GM23248 (cell line): ENCODE results near the gene OR52W1. TPM values are rescaled to one million over a fixed set of nuclear protein-coding genes. Genes with fewer than 3 reads are reported as not detected.

Source experiments
- DNase-seq: peaks from one replicate; pipeline ENCODE4 v3.0.0-alpha.2; 2015
- H2AFZ ChIP-seq: fragments of 200-600 bp; sonication (generic); 2 replicates; pipeline ENCODE4 v1.6.1; 2016; ENCODE audit warnings: antibody characterized with exemption
- H3F3A ChIP-seq: fragments of 200-600 bp; sonication (generic); 2 replicates; pipeline ENCODE4 v1.6.1; 2016; ENCODE audit warnings: mild to moderate bottlenecking, antibody characterized with exemption, mixed run types; ENCODE audit not compliant: insufficient read depth
- H3K27ac ChIP-seq: fragments of 200-600 bp; sonication (generic); 2 replicates; pipeline ENCODE4 v1.5.1; 2016; ENCODE audit warnings: mild to moderate bottlenecking
- H3K27me3 ChIP-seq: fragments of 200-600 bp; sonication (generic); replicated peaks from 2 replicates; pipeline ENCODE4 v1.6.1; 2016; ENCODE audit warnings: mild to moderate bottlenecking; ENCODE audit not compliant: insufficient read depth
- H3K36me3 ChIP-seq: fragments of 200-600 bp; sonication (generic); 2 replicates; pipeline ENCODE4 v1.6.1; 2016; ENCODE audit warnings: low read depth, mild to moderate bottlenecking
- H3K4me1 ChIP-seq: fragments of 200-600 bp; sonication (generic); 2 replicates; pipeline ENCODE4 v1.6.1; 2016; ENCODE audit warnings: mild to moderate bottlenecking; ENCODE audit not compliant: insufficient read depth
- H3K4me2 ChIP-seq: fragments of 200-600 bp; sonication (generic); one replicate; pipeline ENCODE4 v1.6.1; 2016; ENCODE audit warnings: mild to moderate bottlenecking; ENCODE audit not compliant: unreplicated experiment
- H3K4me3 ChIP-seq: fragments of 200-600 bp; sonication (generic); 2 replicates; pipeline ENCODE4 v1.5.1; 2016; ENCODE audit warnings: mild to moderate bottlenecking
- H3K79me2 ChIP-seq: fragments of 200-600 bp; sonication (generic); 2 replicates; pipeline ENCODE4 v1.6.1; 2016; ENCODE audit warnings: mild to moderate bottlenecking; ENCODE audit not compliant: insufficient read depth
- H3K9ac ChIP-seq: fragments of 200-600 bp; sonication (generic); 2 replicates; pipeline ENCODE4 v1.6.1; 2016; ENCODE audit warnings: mild to moderate bottlenecking
- H3K9me2 ChIP-seq: fragments of 200-600 bp; sonication (generic); 2 replicates; pipeline ENCODE4 v1.6.1; 2016; ENCODE audit warnings: mixed run types, mild to moderate bottlenecking, moderate library complexity; ENCODE audit not compliant: insufficient read depth
- H3K9me3 ChIP-seq: fragments of 200-600 bp; sonication (generic); one replicate; pipeline ENCODE4 v1.6.1; 2017; ENCODE audit warnings: low read depth
- H4K20me1 ChIP-seq: fragments of 200-600 bp; sonication (generic); 2 replicates; pipeline ENCODE4 v1.6.0; 2016; ENCODE audit not compliant: insufficient read depth
- EZH2 ChIP-seq: fragments of 200-600 bp; sonication (generic); IDR thresholded peaks from 2 replicates; pipeline ENCODE4 v1.6.1; 2018; ENCODE audit warnings: antibody characterized with exemption, mild to moderate bottlenecking; ENCODE audit not compliant: insufficient read depth, poor library complexity, severe bottlenecking
- EZH2phosphoT487 ChIP-seq: fragments of 200-600 bp; sonication (generic); IDR thresholded peaks from 2 replicates; pipeline ENCODE4 v1.6.1; 2018; ENCODE audit warnings: antibody characterized with exemption, moderate library complexity, mild to moderate bottlenecking, low read depth; ENCODE audit not compliant: insufficient read depth
- WGBS, 2 experiments: methylation state at CpG; one replicate each; pipeline ENCODE4 v1.1.6; 2015 to 2017; ENCODE audit warnings: low lambda C conversion rate in 2 of 2, low coverage in 1 of 2; ENCODE audit errors: missing lambda C conversion rate in 2 of 2; 5-methylcytosine and 5-hydroxymethylcytosine counted together
- in situ Hi-C: fragments of 300-500 bp; cut with MboI; formaldehyde crosslinking; loops from 2 replicates; pipeline ENCODE4 v1.15.0; 2020
- polyA plus RNA-seq: library from polyadenylated mRNA; unstranded; fragments of >200 nt; fragmentation: Nextera tagmentation; extraction: Ambion mirVana; gene quantifications from 2 replicates; pipeline ENCODE4 v1.2.1, GENCODE V29; 2016
- total RNA-seq: library from RNA; depleted of rRNA; stranded (reverse); fragments of >200 nt; shearing (Covaris generic); gene quantifications from 2 replicates; pipeline ENCODE4 v1.2.3, GENCODE V29; 2014; rRNA removed

OR52W1 gene
- total RNA-seq (not detected in 2 replicates), polyA plus RNA-seq (not detected in 2 replicates)

GRCh38 chr11:6199174-6199810 lies at the start of gene OR52W1:
OR52W1 (plus strand) TSS chr11:6199224; CDS start chr11:6199224, 0 bp downstream.
- DNase-seq: no peak
- no peak within 1 kb of the TSS for H3K4me2 ChIP-seq
- no peaks in the 10 kb centered on the region for H4K20me1 ChIP-seq
- no peaks in the 10 kb centered on the region for H3K36me3 ChIP-seq
- no peaks in the 10 kb centered on the region for H3K9me2 ChIP-seq
- H3K79me2 ChIP-seq: no peaks in the 10 kb centered on the region
- in situ Hi-C loops: no loop called here
- 0 out of 2 replicates have a peak, but pooled peaks cover 8% of the 10 kb centered on the region for H3F3A ChIP-seq
- H2AFZ ChIP-seq: no peak within 1 kb of the TSS
- H3K4me1 ChIP-seq: peaks cover 13% of the 10 kb centered on the region
- WGBS, 2 experiments: 92 to 100% methylated on average over 5 of the region's 5 CpGs
- TF ChIP-seq EZH2phosphoT487: no peak
- no peak for TF ChIP-seq EZH2
- no peaks in the 10 kb centered on the region for H3K27me3 ChIP-seq
- no peak within 1 kb of the TSS for H3K27ac ChIP-seq
- H3K4me3 ChIP-seq: no peak within 1 kb of the TSS
- H3K9ac ChIP-seq: no peak within 1 kb of the TSS
- H3K9me3 ChIP-seq: no peaks in the 10 kb centered on the region

- in situ Hi-C loops: no loop called here
- Histone ChIP-seq H3F3A (no peaks in the 10 kb centered on the region), H3K27me3 (no peaks in the 10 kb centered on the region), H2AFZ (no peak overlapping the region), H3K79me2 (no peaks in the 10 kb centered on the region), H3K36me3 (no peaks in the 10 kb centered on the region), H4K20me1 (no peaks in the 10 kb centered on the region), H3K9me3 (no peaks in the 10 kb centered on the region), H3K4me2 (no peak overlapping the region), H3K4me1 (no peaks in the 10 kb centered on the region), H3K4me3 (no peak overlapping the region), H3K9me2 (no peaks in the 10 kb centered on the region), H3K9ac (no peak overlapping the region), H3K27ac (no peak overlapping the region)
- 3 to 10% methylated on average over 1 of the region's 1 CpG for WGBS, 2 experiments
- TF ChIP-seq EZH2 (no peak), EZH2phosphoT487 (no peak)
- DNase-seq: no peak
Observed at GRCh38 chr11:6151117-6151516, 47.9 kb upstream of the OR52W1 start.

GRCh38 chr11:6152126-6152525 lies 46.9 kb upstream of the OR52W1 start:
- TF ChIP-seq EZH2phosphoT487: no peak
- no peaks in the 10 kb centered on the region for H3K79me2 ChIP-seq
- no peaks in the 10 kb centered on the region for H3K4me1 ChIP-seq
- no peaks in the 10 kb centered on the region for H3K9me3 ChIP-seq
- WGBS, 2 experiments: 41 to 47% methylated on average over 2 of the region's 2 CpGs
- H3K27ac ChIP-seq: no peak overlapping the region
- in situ Hi-C loops: no loop called here
- no peaks in the 10 kb centered on the region for H3F3A ChIP-seq
- H3K9me2 ChIP-seq: no peaks in the 10 kb centered on the region
- H3K4me3 ChIP-seq: no peak overlapping the region
- no peak overlapping the region for H3K4me2 ChIP-seq
- H2AFZ ChIP-seq: no peak overlapping the region
- no peaks in the 10 kb centered on the region for H3K36me3 ChIP-seq
- no peaks in the 10 kb centered on the region for H4K20me1 ChIP-seq
- no peaks in the 10 kb centered on the region for H3K27me3 ChIP-seq
- no peak for DNase-seq
- no peak overlapping the region for H3K9ac ChIP-seq

GRCh38 chr11:6156628-6157359 lies 42.2 kb upstream of the OR52W1 start:
- Histone ChIP-seq H3K4me3 (no peak overlapping the region), H3K79me2 (no peaks in the 10 kb centered on the region), H3F3A (no peaks in the 10 kb centered on the region), H3K36me3 (no peaks in the 10 kb centered on the region), H4K20me1 (no peaks in the 10 kb centered on the region), H3K9me3 (no peaks in the 10 kb centered on the region), H3K27ac (no peak overlapping the region), H3K4me2 (no peak overlapping the region), H3K27me3 (no peaks in the 10 kb centered on the region), H2AFZ (no peak overlapping the region), H3K9ac (no peak overlapping the region), H3K9me2 (no peaks in the 10 kb centered on the region), H3K4me1 (no peaks in the 10 kb centered on the region)
- 55 to 57% methylated on average over 7 of the region's 7 CpGs for WGBS, 2 experiments
- TF ChIP-seq EZH2: no peak
- TF ChIP-seq EZH2phosphoT487: no peak
- in situ Hi-C loops: no loop called here
- peak; percentile 12 for DNase-seq
